Measurements from ENCODE around the gene SMPD4. TPM values are rescaled to one million over a fixed set of nuclear protein-coding genes. Genes with fewer than 3 reads are reported as not detected.
"Not testable (repeated sequence)": the region's sequence is repeated elsewhere in the genome, so short reads cannot be mapped to it uniquely, and the experiment has no call there.

The SMPD4 gene
- total RNA-seq, 2 experiments from 2014 or later: 56.5 to 58.2 TPM

GRCh38 chr2:130152136-130152815 is 29.1 kb downstream of the SMPD4 start:
- H3K27ac Mint-ChIP-seq, DNase-seq, H3K4me1 Mint-ChIP-seq, H3K4me3 Mint-ChIP-seq, CTCF ChIA-PET, H3K27me3 Mint-ChIP-seq, H3K9me3 Mint-ChIP-seq: not testable (repeated sequence)
- POLR2A ChIA-PET: interaction anchor here (0.8 kb wide), 1 partner anchor 29 kb away, joined by 3 read pairs; the partner anchor contains the start of gene SMPD4
- peaks cover 12% of the 10 kb centered on the region for H3K36me3 Mint-ChIP-seq (ENCODE audit: low read depth)

- H3K4me3 Mint-ChIP-seq, H3K27ac Mint-ChIP-seq, DNase-seq, H3K4me1 Mint-ChIP-seq, H3K27me3 Mint-ChIP-seq, H3K9me3 Mint-ChIP-seq, CTCF ChIA-PET, POLR2A ChIA-PET: not testable (repeated sequence)
- peaks cover 12% of the 10 kb centered on the region for H3K36me3 Mint-ChIP-seq (ENCODE audit: low read depth)
Measured at GRCh38 chr2:130151145-130151512, 30.3 kb downstream of the SMPD4 start.

- POLR2A ChIA-PET: no interaction called here
- CTCF ChIA-PET: no interaction called here
- H3K4me1 Mint-ChIP-seq: peaks cover 6% of the 10 kb centered on the region
- H3K9me3 Mint-ChIP-seq: no peaks in the 10 kb centered on the region
- H3K27me3 Mint-ChIP-seq: peaks cover 5% of the 10 kb centered on the region
- H3K36me3 Mint-ChIP-seq (ENCODE audit: low read depth): peaks cover 12% of the 10 kb centered on the region
- no peak overlapping the region for H3K27ac Mint-ChIP-seq
- H3K4me3 Mint-ChIP-seq: no peak overlapping the region
- no peak for DNase-seq
Measured at GRCh38 chr2:130150181-130151144, 30.9 kb downstream of the SMPD4 start.

GRCh38 chr2:130148515-130148914 is 32.9 kb downstream of the SMPD4 start:
- H3K36me3 Mint-ChIP-seq (ENCODE audit: low read depth); H3K4me3 Mint-ChIP-seq; H3K27me3 Mint-ChIP-seq; DNase-seq; CTCF ChIA-PET; H3K27ac Mint-ChIP-seq; H3K9me3 Mint-ChIP-seq; POLR2A ChIA-PET: not testable (repeated sequence)
- H3K4me1 Mint-ChIP-seq: peaks cover 12% of the 10 kb centered on the region

- H3K36me3 Mint-ChIP-seq (ENCODE audit: low read depth); H3K9me3 Mint-ChIP-seq; H3K27ac Mint-ChIP-seq; POLR2A ChIA-PET; CTCF ChIA-PET: not testable (repeated sequence)
- DNase-seq: peak; percentile 64
- H3K4me1 Mint-ChIP-seq: peaks cover 19% of the 10 kb centered on the region
- peak within 1 kb of the TSS; percentile 68 for H3K4me3 Mint-ChIP-seq
- peaks cover 10% of the 10 kb centered on the region for H3K27me3 Mint-ChIP-seq
Measured at GRCh38 chr2:130145006-130145414, 36.4 kb downstream of the SMPD4 start, which contains the start of gene CCDC74B. CCDC74B (minus strand) TSS chr2:130145112; CDS start chr2:130144996, 116 bp downstream.

- H3K36me3 Mint-ChIP-seq (ENCODE audit: low read depth); CTCF ChIA-PET; H3K9me3 Mint-ChIP-seq; DNase-seq; POLR2A ChIA-PET; H3K27ac Mint-ChIP-seq: not testable (repeated sequence)
- peak overlapping the region; percentile 48 for H3K4me3 Mint-ChIP-seq
- peaks cover 10% of the 10 kb centered on the region for H3K27me3 Mint-ChIP-seq
- peaks cover 16% of the 10 kb centered on the region for H3K4me1 Mint-ChIP-seq
Measured at GRCh38 chr2:130143266-130144039, 37.9 kb downstream of the SMPD4 start.

- H3K9me3 Mint-ChIP-seq; H3K4me3 Mint-ChIP-seq; H3K36me3 Mint-ChIP-seq (ENCODE audit: low read depth); DNase-seq; CTCF ChIA-PET; POLR2A ChIA-PET; H3K27ac Mint-ChIP-seq: not testable (repeated sequence)
- H3K27me3 Mint-ChIP-seq: peaks cover 10% of the 10 kb centered on the region
- peaks cover 13% of the 10 kb centered on the region for H3K4me1 Mint-ChIP-seq
Measured at GRCh38 chr2:130142396-130143265, 38.8 kb downstream of the SMPD4 start.

- Mint-ChIP-seq H3K27me3 (peaks cover 10% of the 10 kb centered on the region), H3K4me1 (peaks cover 13% of the 10 kb centered on the region)
- DNase-seq; H3K9me3 Mint-ChIP-seq; H3K36me3 Mint-ChIP-seq (ENCODE audit: low read depth); H3K4me3 Mint-ChIP-seq; CTCF ChIA-PET; POLR2A ChIA-PET; H3K27ac Mint-ChIP-seq: not testable (repeated sequence)
Measured at GRCh38 chr2:130141645-130142370, 39.6 kb downstream of the SMPD4 start.

GRCh38 chr2:130141002-130141401 is 40.4 kb downstream of the SMPD4 start:
- H3K27me3 Mint-ChIP-seq; H3K4me3 Mint-ChIP-seq; H3K36me3 Mint-ChIP-seq (ENCODE audit: low read depth); DNase-seq; POLR2A ChIA-PET; CTCF ChIA-PET; H3K27ac Mint-ChIP-seq; H3K9me3 Mint-ChIP-seq: not testable (repeated sequence)
- peaks cover 13% of the 10 kb centered on the region for H3K4me1 Mint-ChIP-seq

GRCh38 chr2:130140516-130140915 is 40.9 kb downstream of the SMPD4 start:
- POLR2A ChIA-PET; DNase-seq; H3K27me3 Mint-ChIP-seq; H3K27ac Mint-ChIP-seq; CTCF ChIA-PET; H3K36me3 Mint-ChIP-seq (ENCODE audit: low read depth); H3K4me3 Mint-ChIP-seq; H3K9me3 Mint-ChIP-seq: not testable (repeated sequence)
- H3K4me1 Mint-ChIP-seq: peaks cover 13% of the 10 kb centered on the region

- CTCF ChIA-PET; H3K4me3 Mint-ChIP-seq; H3K4me1 Mint-ChIP-seq; H3K27me3 Mint-ChIP-seq; POLR2A ChIA-PET; H3K36me3 Mint-ChIP-seq (ENCODE audit: low read depth); DNase-seq; H3K27ac Mint-ChIP-seq; H3K9me3 Mint-ChIP-seq: not testable (repeated sequence)
Measured at GRCh38 chr2:130139331-130140280, 41.8 kb downstream of the SMPD4 start.

All from activated CD4-positive, alpha-beta memory T cell treated with anti-CD3 and anti-CD28 coated beads, Interleukin-2, amount 10 ng/mL, durations not matched to agents 7 days and 5 days (primary cell).